OCI-LY7 (cell line): ENCODE data around the gene GANAB. TPM values are rescaled to one million over a fixed set of nuclear protein-coding genes. Genes with fewer than 3 reads are reported as not detected.

Experiments used
- small RNA-seq: library from RNA; depleted of rRNA; stranded (forward); fragments of <200 nt; gene quantifications from one replicate; pipeline ENCODE3, GENCODE V24; 2014
- total RNA-seq, 2 experiments: library from RNA; depleted of rRNA in 1 of 2; stranded (reverse); fragments of >200 nt in 1 of 2; shearing (Covaris generic) in 1 of 2; gene quantifications; 2 replicates each; pipeline ENCODE4 v1.2.3, GENCODE V29; 2014 to 2022

GANAB gene
- total RNA-seq, 2 experiments from 2014 or later = 108 to 217 TPM

Small RNA genes lying within 50 kb of the gene (small RNA-seq; reads per million reads assigned to genes)
- gene AP001458.1 (not detected), gene SNORA57 (not detected)

Other genes with a start within 250 kb of the GANAB start
- gene SCGB1A1, start 227.6 kb downstream of the GANAB start, total RNA-seq (2014; rRNA removed; shearing (Covaris generic)) = not detected in 2 replicates
- gene SCGB1A1, start 227.6 kb downstream of the GANAB start, total RNA-seq (2022) = not detected in 2 replicates
- 0.08 and 0.28 TPM in 2 replicates for gene AHNAK, start 99.8 kb downstream of the GANAB start, total RNA-seq (2014; rRNA removed; shearing (Covaris generic))
- 0.21 and 0.30 TPM in 2 replicates for gene AHNAK, start 99.8 kb downstream of the GANAB start, total RNA-seq (2022)
- 2,328 and 2,651 TPM in 2 replicates for gene EEF1G, start 72.7 kb downstream of the GANAB start, total RNA-seq (2014; rRNA removed; shearing (Covaris generic))
- gene EEF1G, start 72.7 kb downstream of the GANAB start, total RNA-seq (2022) = 1,778 and 1,903 TPM in 2 replicates
- gene TUT1, start 55.1 kb downstream of the GANAB start, total RNA-seq (2014; rRNA removed; shearing (Covaris generic)) = 15.6 and 22.5 TPM in 2 replicates
- 38.2 and 40.4 TPM in 2 replicates for gene TUT1, start 55.1 kb downstream of the GANAB start, total RNA-seq (2022)
- gene MTA2, start 44.7 kb downstream of the GANAB start, total RNA-seq (2014; rRNA removed; shearing (Covaris generic)) = 130 and 133 TPM in 2 replicates
- 162 and 174 TPM in 2 replicates for gene MTA2, start 44.7 kb downstream of the GANAB start, total RNA-seq (2022)
- 41.2 and 52.8 TPM in 2 replicates for gene EML3, start 33.8 kb downstream of the GANAB start, total RNA-seq (2014; rRNA removed; shearing (Covaris generic))
- gene EML3, start 33.8 kb downstream of the GANAB start, total RNA-seq (2022) = 81.6 and 92.6 TPM in 2 replicates
- 0.69 and 1.1 TPM in 2 replicates for gene ROM1, start 33.4 kb downstream of the GANAB start, total RNA-seq (2014; rRNA removed; shearing (Covaris generic))
- 1.2 and 2.5 TPM in 2 replicates for gene ROM1, start 33.4 kb downstream of the GANAB start, total RNA-seq (2022)
- gene B3GAT3, start 24.6 kb downstream of the GANAB start, total RNA-seq (2014; rRNA removed; shearing (Covaris generic)) = 55.8 and 74.3 TPM in 2 replicates
- gene B3GAT3, start 24.6 kb downstream of the GANAB start, total RNA-seq (2022) = 66.2 and 71.3 TPM in 2 replicates
- 22.5 and 25.5 TPM in 2 replicates for gene INTS5, start 6.7 kb upstream of the GANAB start, total RNA-seq (2014; rRNA removed; shearing (Covaris generic))
- 22.1 and 25.1 TPM in 2 replicates for gene INTS5, start 6.7 kb upstream of the GANAB start, total RNA-seq (2022)
- gene C11orf98, start 18.6 kb upstream of the GANAB start, total RNA-seq (2014; rRNA removed; shearing (Covaris generic)) = 148 and 194 TPM in 2 replicates
- 84.4 and 105 TPM in 2 replicates for gene C11orf98, start 18.6 kb upstream of the GANAB start, total RNA-seq (2022)
- 88.4 and 90.8 TPM in 2 replicates for gene CSKMT, start 18.7 kb upstream of the GANAB start, total RNA-seq (2014; rRNA removed; shearing (Covaris generic))
- 52.6 and 80.1 TPM in 2 replicates for gene CSKMT, start 18.7 kb upstream of the GANAB start, total RNA-seq (2022)
- 40.0 and 40.3 TPM in 2 replicates for gene UQCC3, start 25.1 kb upstream of the GANAB start, total RNA-seq (2014; rRNA removed; shearing (Covaris generic))
- gene UQCC3, start 25.1 kb upstream of the GANAB start, total RNA-seq (2022) = 13.1 and 15.5 TPM in 2 replicates
- 7.1 and 9.3 TPM in 2 replicates for gene LBHD1, start 25.7 kb upstream of the GANAB start, total RNA-seq (2014; rRNA removed; shearing (Covaris generic))
- 22.3 and 22.8 TPM in 2 replicates for gene LBHD1, start 25.7 kb upstream of the GANAB start, total RNA-seq (2022)
- 101 and 123 TPM in 2 replicates for gene UBXN1, start 32.5 kb upstream of the GANAB start, total RNA-seq (2014; rRNA removed; shearing (Covaris generic))
- gene UBXN1, start 32.5 kb upstream of the GANAB start, total RNA-seq (2022) = 129 and 140 TPM in 2 replicates
- 0.79 and 1.3 TPM in 2 replicates for gene LRRN4CL, start 42.9 kb upstream of the GANAB start, total RNA-seq (2014; rRNA removed; shearing (Covaris generic))
- gene LRRN4CL, start 42.9 kb upstream of the GANAB start, total RNA-seq (2022) = 0.65 TPM in 2 replicates
- gene BSCL2, start 60.8 kb upstream of the GANAB start, total RNA-seq (2014; rRNA removed; shearing (Covaris generic)) = 20.7 and 21.6 TPM in 2 replicates
- gene BSCL2, start 60.8 kb upstream of the GANAB start, total RNA-seq (2022) = 46.2 and 46.7 TPM in 2 replicates
- not detected in 2 replicates for gene GNG3, start 61.1 kb upstream of the GANAB start, total RNA-seq (2014; rRNA removed; shearing (Covaris generic))
- gene GNG3, start 61.1 kb upstream of the GANAB start, total RNA-seq (2022) = not detected in 2 replicates
- gene HNRNPUL2, start 80.8 kb upstream of the GANAB start, total RNA-seq (2014; rRNA removed; shearing (Covaris generic)) = 8.3 and 19.2 TPM in 2 replicates
- 59.2 and 64.4 TPM in 2 replicates for gene HNRNPUL2, start 80.8 kb upstream of the GANAB start, total RNA-seq (2022)
- 36.7 and 51.7 TPM in 2 replicates for gene TTC9C, start 81.9 kb upstream of the GANAB start, total RNA-seq (2014; rRNA removed; shearing (Covaris generic))
- 70.2 and 75.1 TPM in 2 replicates for gene TTC9C, start 81.9 kb upstream of the GANAB start, total RNA-seq (2022)
- gene ZBTB3, start 107.5 kb upstream of the GANAB start, total RNA-seq (2014; rRNA removed; shearing (Covaris generic)) = 11.1 and 11.8 TPM in 2 replicates
- gene ZBTB3, start 107.5 kb upstream of the GANAB start, total RNA-seq (2022) = 10.7 and 11.3 TPM in 2 replicates
- gene POLR2G, start 115.0 kb upstream of the GANAB start, total RNA-seq (2014; rRNA removed; shearing (Covaris generic)) = 108 and 118 TPM in 2 replicates
- 115 and 118 TPM in 2 replicates for gene POLR2G, start 115.0 kb upstream of the GANAB start, total RNA-seq (2022)
- 23.7 and 26.1 TPM in 2 replicates for gene TAF6L, start 124.8 kb upstream of the GANAB start, total RNA-seq (2014; rRNA removed; shearing (Covaris generic))
- gene TAF6L, start 124.8 kb upstream of the GANAB start, total RNA-seq (2022) = 24.1 and 29.9 TPM in 2 replicates
- gene TMEM179B, start 140.8 kb upstream of the GANAB start, total RNA-seq (2014; rRNA removed; shearing (Covaris generic)) = 22.8 and 33.1 TPM in 2 replicates
- gene TMEM179B, start 140.8 kb upstream of the GANAB start, total RNA-seq (2022) = 18.6 and 21.5 TPM in 2 replicates
- gene TMEM223, start 145.4 kb upstream of the GANAB start, total RNA-seq (2014; rRNA removed; shearing (Covaris generic)) = 32.6 and 42.9 TPM in 2 replicates
- 15.8 and 24.4 TPM in 2 replicates for gene TMEM223, start 145.4 kb upstream of the GANAB start, total RNA-seq (2022)
- 35.1 and 53.3 TPM in 2 replicates for gene NXF1, start 158.8 kb upstream of the GANAB start, total RNA-seq (2014; rRNA removed; shearing (Covaris generic))
- gene NXF1, start 158.8 kb upstream of the GANAB start, total RNA-seq (2022) = 50.5 and 62.0 TPM in 2 replicates
- gene STX5, start 185.4 kb upstream of the GANAB start, total RNA-seq (2014; rRNA removed; shearing (Covaris generic)) = 21.7 and 30.6 TPM in 2 replicates
- gene STX5, start 185.4 kb upstream of the GANAB start, total RNA-seq (2022) = 41.0 and 47.5 TPM in 2 replicates
- 1.0 TPM in 1 of 2 replicates, not detected in the other for gene TEX54, start 186.2 kb upstream of the GANAB start, total RNA-seq (2014; rRNA removed; shearing (Covaris generic))
- gene TEX54, start 186.2 kb upstream of the GANAB start, total RNA-seq (2022) = 0.89 TPM in 1 of 2 replicates, not detected in the other
- gene WDR74, start 193.0 kb upstream of the GANAB start, total RNA-seq (2014; rRNA removed; shearing (Covaris generic)) = 139 and 169 TPM in 2 replicates
- 85.0 and 98.4 TPM in 2 replicates for gene WDR74, start 193.0 kb upstream of the GANAB start, total RNA-seq (2022)
- 289 and 291 TPM in 2 replicates for gene SLC3A2, start 234.3 kb upstream of the GANAB start, total RNA-seq (2014; rRNA removed; shearing (Covaris generic))
- gene SLC3A2, start 234.3 kb upstream of the GANAB start, total RNA-seq (2022) = 321 and 339 TPM in 2 replicates